ENCODE results near the gene POMT1.
"Not testable (repeated sequence)": the region's sequence is repeated elsewhere in the genome, so short reads cannot be mapped to it uniquely, and the experiment has no call there.

POMT1 gene

GRCh38 chr9:131502781-131503625, at the start of gene POMT1:
Gene POMT1, plus strand, starts transcription at chr9:131502918. Its CDS starts 1,301 bp downstream, at chr9:131504219.
- DNase-seq, result peak; percentile 75

GRCh38 chr9:131454028-131454427, 48.7 kb upstream of the POMT1 start:
- DNase-seq, result no peak

- DNase-seq, result not testable (repeated sequence)
These were observed 47.1 kb upstream of the POMT1 start for GRCh38 chr9:131455655-131456054.

GRCh38 chr9:131457746-131458145, 45.0 kb upstream of the POMT1 start:
- DNase-seq, result no peak

- DNase-seq, result no peak
These were observed 43.7 kb upstream of the POMT1 start for GRCh38 chr9:131459056-131459455.

- no peak for DNase-seq
These were observed 41.6 kb upstream of the POMT1 start for GRCh38 chr9:131461166-131461565.

- DNase-seq, result no peak
These were observed 38.2 kb upstream of the POMT1 start for GRCh38 chr9:131464354-131465000.

- no peak for DNase-seq
These were observed 37.3 kb upstream of the POMT1 start for GRCh38 chr9:131465401-131465800.

- DNase-seq, result no peak
These were observed 35.3 kb upstream of the POMT1 start for GRCh38 chr9:131467214-131467935.

GRCh38 chr9:131468031-131468430, 34.7 kb upstream of the POMT1 start:
- DNase-seq, result no peak

GRCh38 chr9:131469356-131469755, 33.4 kb upstream of the POMT1 start:
- no peak for DNase-seq

GRCh38 chr9:131469951-131470350, 32.8 kb upstream of the POMT1 start:
- DNase-seq, result no peak

- DNase-seq, result no peak
These were observed 32.1 kb upstream of the POMT1 start for GRCh38 chr9:131470581-131470991.

GRCh38 chr9:131472085-131472484, 30.6 kb upstream of the POMT1 start:
- not testable (repeated sequence) for DNase-seq

- no peak for DNase-seq
These were observed 29.4 kb upstream of the POMT1 start for GRCh38 chr9:131473198-131473885.

GRCh38 chr9:131473891-131474290, 28.8 kb upstream of the POMT1 start:
- DNase-seq, result no peak

GRCh38 chr9:131474711-131475110, 28.0 kb upstream of the POMT1 start:
- DNase-seq, result no peak

- DNase-seq, result no peak
These were observed 27.4 kb upstream of the POMT1 start for GRCh38 chr9:131475111-131475955.

- no peak for DNase-seq
These were observed 26.6 kb upstream of the POMT1 start for GRCh38 chr9:131475956-131476776.

GRCh38 chr9:131476777-131477345, 25.9 kb upstream of the POMT1 start:
- DNase-seq, result no peak

GRCh38 chr9:131477367-131477766, 25.4 kb upstream of the POMT1 start:
- no peak for DNase-seq

All from NCI-H1436 treated with DMSO at 0.1 percent for 48 hours (cell line).